Effector memory CD4-positive, alpha-beta T cell (primary cell): Measurements from ENCODE around the gene EHBP1L1.

Source experiments
- DNase-seq, 3 donors: peaks; one replicate each; pipeline ENCODE4 v3.0.0-alpha.2; 2020
- H3K27ac ChIP-seq: 2 replicates; pipeline ENCODE4 v1.7.0; 2013; ENCODE audit warnings: mild to moderate bottlenecking, low read length, moderate library complexity; ENCODE audit not compliant: insufficient read depth, poor library complexity, severe bottlenecking
- H3K27me3 ChIP-seq: replicated peaks from 2 replicates; pipeline ENCODE4 v1.7.0; 2013; ENCODE audit warnings: mild to moderate bottlenecking, low read length; ENCODE audit not compliant: insufficient read depth, control insufficient read depth, poor library complexity, severe bottlenecking
- H3K36me3 ChIP-seq: 2 replicates; pipeline ENCODE4 v1.7.0; 2013; ENCODE audit warnings: mild to moderate bottlenecking, low read length, moderate library complexity; ENCODE audit not compliant: control insufficient read depth, insufficient read depth
- H3K4me1 ChIP-seq: 2 replicates; pipeline ENCODE4 v1.7.0; 2013; ENCODE audit warnings: low read length, mild to moderate bottlenecking; ENCODE audit not compliant: control insufficient read depth, insufficient read depth, poor library complexity, severe bottlenecking
- H3K4me3 ChIP-seq: 2 replicates; pipeline ENCODE4 v1.7.0; 2013; ENCODE audit warnings: low read length, low read depth, mild to moderate bottlenecking; ENCODE audit not compliant: insufficient read depth, poor library complexity, severe bottlenecking
- H3K9me3 ChIP-seq: 2 replicates; pipeline ENCODE4 v1.7.0; 2013; ENCODE audit warnings: mild to moderate bottlenecking, low read length, moderate library complexity; ENCODE audit not compliant: control insufficient read depth

EHBP1L1 gene

DNA sequence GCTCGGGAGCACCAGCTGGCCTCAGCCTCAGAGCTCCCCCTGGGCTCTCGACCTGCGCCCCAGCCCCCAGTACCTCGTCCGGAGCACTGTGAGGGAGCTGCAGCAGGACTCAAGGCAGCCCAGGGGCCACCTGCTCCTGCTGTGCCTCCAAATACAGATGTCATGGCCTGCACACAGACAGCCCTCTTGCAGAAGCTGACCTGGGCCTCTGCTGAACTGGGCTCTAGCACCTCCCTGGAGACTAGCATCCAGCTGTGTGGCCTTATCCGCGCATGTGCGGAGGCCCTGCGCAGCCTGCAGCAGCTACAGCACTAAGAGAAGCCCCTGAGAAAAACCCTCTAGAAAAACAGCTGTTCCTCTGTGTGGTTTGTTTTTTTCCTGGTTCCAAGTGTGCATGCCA is 4.4 kb upstream of the EHBP1L1 start:
- Histone ChIP-seq H3K27ac (peak overlapping the region; percentile 98), H3K4me1 (peaks cover 72% of the 10 kb centered on the region), H3K9me3 (no peaks in the 10 kb centered on the region), H3K27me3 (no peaks in the 10 kb centered on the region), H3K4me3 (peak overlapping the region; percentile 95), H3K36me3 (no peaks in the 10 kb centered on the region)
- no peak for DNase-seq

DNA sequence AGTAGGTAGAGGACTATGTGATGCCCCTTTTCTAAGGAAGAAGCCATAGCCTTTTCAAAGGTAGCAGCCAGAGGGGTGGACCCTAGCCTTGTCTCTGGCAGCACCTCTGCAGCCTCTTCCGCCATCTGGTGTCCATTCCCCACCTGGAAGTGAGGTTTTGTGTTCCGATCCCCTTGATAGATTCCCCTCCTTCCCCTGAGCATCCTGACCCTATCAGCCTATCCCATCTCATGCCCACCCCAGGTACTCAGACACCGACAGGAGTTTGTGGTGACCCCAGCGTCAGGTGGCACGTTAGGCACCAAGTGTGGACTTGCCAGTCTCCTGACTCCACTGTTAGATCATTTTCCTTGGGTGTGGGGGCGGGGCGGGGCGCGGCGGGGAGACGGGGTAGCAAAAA is 3.9 kb upstream of the EHBP1L1 start:
- peak overlapping the region; percentile 36 for H3K4me3 ChIP-seq
- peak overlapping the region; percentile 98 for H3K27ac ChIP-seq
- DNase-seq = no peak

DNA sequence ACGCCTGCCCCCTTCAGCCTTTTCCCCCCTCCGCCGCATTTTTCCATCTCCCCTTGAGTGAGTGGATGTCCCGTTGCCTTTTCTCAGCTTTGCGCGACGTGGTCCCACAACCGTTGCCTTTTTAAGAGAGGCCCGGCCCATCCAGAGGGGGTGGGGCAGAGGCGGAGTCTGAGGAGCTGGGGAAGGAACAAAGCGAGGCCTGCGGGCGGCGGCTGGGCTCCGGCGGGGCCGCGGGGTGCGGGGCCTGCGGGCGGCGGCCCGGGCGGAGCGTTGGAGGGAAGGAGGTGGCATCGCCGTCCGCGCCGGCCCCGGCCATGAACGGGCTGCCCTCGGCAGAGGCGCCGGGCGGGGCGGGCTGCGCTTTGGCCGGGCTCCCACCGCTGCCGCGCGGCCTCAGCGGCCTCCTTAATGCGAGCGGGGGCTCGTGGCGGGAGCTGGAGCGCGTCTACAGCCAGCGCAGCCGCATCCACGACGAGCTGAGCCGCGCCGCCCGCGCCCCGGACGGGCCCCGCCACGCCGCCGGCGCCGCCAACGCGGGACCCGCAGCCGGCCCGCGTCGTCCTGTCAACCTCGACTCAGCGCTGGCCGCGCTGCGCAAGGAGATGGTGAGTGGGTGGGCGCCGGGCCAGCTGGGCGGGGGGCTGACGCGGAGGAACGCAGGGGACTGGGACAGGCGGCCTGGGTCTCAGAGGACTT is 3.3 kb upstream of the EHBP1L1 start, which contains the start of gene FAM89B:
Gene FAM89B, plus strand, starts transcription at position 183 of the 696 bp plus-strand sequence. Its CDS starts 132 bp downstream, at position 315.
- peak; percentile 79 to 81 (median 81) for DNase-seq
- Histone ChIP-seq H3K27me3 (no peaks in the 10 kb centered on the region), H3K27ac (peak within 1 kb of the TSS; percentile 98), H3K36me3 (no peaks in the 10 kb centered on the region), H3K4me1 (peaks cover 76% of the 10 kb centered on the region), H3K9me3 (no peaks in the 10 kb centered on the region), H3K4me3 (peak within 1 kb of the TSS; percentile 95)

More for the DNA sequence above, 3.9 kb upstream of the EHBP1L1 start:
- H3K9me3 ChIP-seq = no peaks in the 10 kb centered on the region
- H3K36me3 ChIP-seq = no peaks in the 10 kb centered on the region
- peaks cover 72% of the 10 kb centered on the region for H3K4me1 ChIP-seq
- no peaks in the 10 kb centered on the region for H3K27me3 ChIP-seq

DNA sequence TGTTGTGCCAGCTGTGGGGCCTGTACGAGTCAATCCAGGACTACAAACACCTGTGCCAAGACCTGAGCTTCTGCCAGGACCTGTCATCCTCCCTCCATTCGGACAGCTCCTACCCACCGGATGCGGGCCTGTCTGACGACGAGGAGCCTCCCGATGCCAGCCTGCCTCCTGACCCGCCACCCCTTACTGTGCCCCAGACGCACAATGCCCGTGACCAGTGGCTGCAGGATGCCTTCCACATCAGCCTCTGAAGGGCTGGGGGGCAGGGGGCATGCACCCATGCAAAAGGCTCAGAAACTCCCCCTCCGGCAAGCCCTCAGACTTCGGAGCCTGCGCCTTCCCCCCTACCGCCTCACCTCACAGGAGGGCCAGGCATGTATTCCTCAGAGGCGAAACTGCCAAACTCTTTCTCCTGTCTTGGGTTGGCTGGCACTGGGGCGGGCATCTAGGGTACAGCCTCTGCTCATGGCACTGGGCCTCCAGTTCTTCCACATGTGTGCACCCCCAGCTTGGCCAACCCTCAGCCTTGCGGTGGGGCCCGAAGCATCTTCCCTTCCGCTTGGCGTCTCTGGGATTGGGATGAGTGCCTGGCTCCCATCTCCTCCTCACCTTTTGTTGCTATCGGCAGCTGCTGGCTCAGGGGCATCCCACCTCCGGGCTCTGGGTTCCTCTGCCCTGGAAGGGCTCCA is 2.3 kb upstream of the EHBP1L1 start:
- H3K36me3 ChIP-seq = no peaks in the 10 kb centered on the region

DNA sequence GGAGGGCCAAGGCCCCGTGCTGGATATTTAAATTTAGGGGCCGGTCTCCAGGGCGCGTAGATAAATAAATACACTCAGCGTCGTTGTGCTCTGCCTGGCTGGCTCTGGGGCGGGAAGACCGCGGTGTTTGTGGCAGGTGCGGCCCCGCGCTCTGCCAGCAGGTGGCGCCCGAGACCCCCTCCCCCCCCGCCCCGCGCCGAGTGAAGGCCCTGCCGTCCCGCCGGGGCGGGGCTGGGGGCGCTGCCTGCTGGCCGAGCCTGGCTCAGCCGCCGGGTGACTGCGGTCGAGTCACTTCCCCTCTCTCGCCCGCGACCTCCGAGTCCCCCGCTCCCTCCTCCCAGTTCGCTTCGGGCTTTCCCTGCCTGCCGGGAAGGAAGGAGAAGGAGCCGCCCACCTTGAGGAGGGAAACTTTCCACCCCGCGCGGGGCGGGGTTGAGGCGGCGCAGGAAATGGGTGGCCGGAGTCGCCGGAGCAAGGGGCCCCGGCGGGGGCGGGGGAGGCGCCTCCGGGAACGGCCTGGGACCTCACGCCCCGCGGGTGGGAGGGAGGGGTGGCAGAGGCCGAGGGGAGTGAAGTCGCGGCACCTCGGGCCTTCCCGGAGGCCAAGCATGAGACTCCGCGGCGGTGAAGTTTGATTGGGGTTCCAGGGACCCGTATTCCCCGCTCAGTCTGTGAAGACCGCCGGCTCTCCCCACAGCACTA is 1.6 kb upstream of the EHBP1L1 start:
- Histone ChIP-seq H3K4me1 (peaks cover 67% of the 10 kb centered on the region), H3K4me3 (peak overlapping the region; percentile 64), H3K27me3 (no peaks in the 10 kb centered on the region), H3K27ac (peak overlapping the region; percentile 98), H3K36me3 (peaks cover 2% of the 10 kb centered on the region), H3K9me3 (no peaks in the 10 kb centered on the region)
- DNase-seq = peak; percentile 85 to 92 (median 88)

More for the DNA sequence above, 2.3 kb upstream of the EHBP1L1 start:
- Histone ChIP-seq H3K27ac (peak overlapping the region; percentile 98), H3K4me3 (peak overlapping the region; percentile 64), H3K4me1 (peaks cover 75% of the 10 kb centered on the region), H3K27me3 (no peaks in the 10 kb centered on the region), H3K9me3 (no peaks in the 10 kb centered on the region)
- DNase-seq = no peak

DNA sequence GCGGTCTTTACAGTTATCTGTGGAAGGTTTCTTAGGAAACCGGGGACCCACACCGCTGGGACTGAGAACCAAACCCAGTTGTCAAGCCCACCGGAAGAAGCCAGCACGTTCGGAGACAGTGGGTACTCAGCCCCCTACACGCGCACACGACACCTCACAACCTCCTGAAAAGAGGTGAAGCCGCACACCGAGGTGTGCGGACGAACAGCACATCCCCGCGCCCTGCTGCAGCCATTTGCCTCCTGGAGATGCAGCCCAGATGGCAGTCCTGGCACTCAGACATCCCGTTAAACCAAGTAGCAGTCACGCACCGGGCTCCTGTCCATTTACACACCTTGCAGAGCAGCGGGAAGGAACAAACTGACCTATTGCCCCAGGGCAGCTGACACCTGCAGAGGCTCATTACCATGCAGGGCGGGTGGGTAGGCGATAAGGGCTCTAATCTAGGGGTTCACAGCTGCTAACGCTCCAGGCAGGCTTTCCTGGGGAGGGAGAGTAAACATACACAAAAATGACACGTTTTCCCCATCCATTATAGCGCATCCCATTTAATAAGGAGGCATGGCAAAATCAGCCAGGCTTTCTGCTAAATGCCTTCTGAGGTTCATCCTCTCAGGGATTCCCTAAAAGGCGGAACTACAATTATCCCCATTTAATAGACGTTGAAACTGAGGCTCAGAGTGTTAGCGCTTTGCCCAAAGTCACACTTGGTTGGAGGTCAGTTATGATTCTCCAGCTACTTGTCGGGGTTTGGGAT is 864 bp upstream of the EHBP1L1 start:
- DNase-seq = no peak
- H3K9me3 ChIP-seq = no peaks in the 10 kb centered on the region
- H3K4me3 ChIP-seq = peak overlapping the region; percentile 55
- H3K36me3 ChIP-seq = peaks cover 9% of the 10 kb centered on the region
- peak overlapping the region; percentile 98 for H3K27ac ChIP-seq
- peaks cover 62% of the 10 kb centered on the region for H3K4me1 ChIP-seq
- no peaks in the 10 kb centered on the region for H3K27me3 ChIP-seq

DNA sequence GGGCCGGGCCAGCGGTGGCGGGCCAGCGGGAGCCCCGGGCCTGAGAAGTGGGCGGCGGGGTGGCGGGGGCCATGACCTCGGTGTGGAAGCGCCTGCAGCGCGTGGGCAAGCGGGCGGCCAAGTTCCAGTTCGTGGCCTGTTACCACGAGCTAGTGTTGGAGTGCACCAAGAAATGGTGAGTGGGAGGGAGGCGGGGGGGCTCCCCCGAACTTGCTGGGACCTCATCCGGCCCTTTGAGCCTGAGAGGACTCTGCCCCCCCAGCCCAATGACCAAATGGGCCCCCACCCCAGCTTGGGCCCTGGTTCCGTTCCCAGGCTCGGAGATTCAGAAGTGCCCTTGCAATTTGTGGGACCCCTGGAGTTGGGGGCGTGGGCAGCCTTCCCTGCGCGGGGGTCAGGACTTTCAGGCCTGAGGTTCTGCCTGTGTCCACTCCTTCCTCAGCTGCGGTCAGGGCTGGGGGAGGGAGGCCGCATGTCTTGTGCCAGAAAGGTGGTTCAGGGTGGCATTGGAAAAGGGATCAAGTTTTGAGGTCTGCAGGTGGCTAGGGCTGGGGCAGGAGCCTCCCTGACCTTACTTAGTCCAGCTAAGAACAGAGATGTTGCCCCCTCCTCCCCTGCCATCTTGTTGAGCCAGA is 496 bp downstream of the EHBP1L1 start:
- Histone ChIP-seq H3K27ac (peak overlapping the region; percentile 98), H3K27me3 (no peaks in the 10 kb centered on the region), H3K9me3 (no peaks in the 10 kb centered on the region), H3K4me3 (peak overlapping the region; percentile 59), H3K4me1 (peaks cover 54% of the 10 kb centered on the region), H3K36me3 (peaks cover 23% of the 10 kb centered on the region)
- no peak for DNase-seq

DNA sequence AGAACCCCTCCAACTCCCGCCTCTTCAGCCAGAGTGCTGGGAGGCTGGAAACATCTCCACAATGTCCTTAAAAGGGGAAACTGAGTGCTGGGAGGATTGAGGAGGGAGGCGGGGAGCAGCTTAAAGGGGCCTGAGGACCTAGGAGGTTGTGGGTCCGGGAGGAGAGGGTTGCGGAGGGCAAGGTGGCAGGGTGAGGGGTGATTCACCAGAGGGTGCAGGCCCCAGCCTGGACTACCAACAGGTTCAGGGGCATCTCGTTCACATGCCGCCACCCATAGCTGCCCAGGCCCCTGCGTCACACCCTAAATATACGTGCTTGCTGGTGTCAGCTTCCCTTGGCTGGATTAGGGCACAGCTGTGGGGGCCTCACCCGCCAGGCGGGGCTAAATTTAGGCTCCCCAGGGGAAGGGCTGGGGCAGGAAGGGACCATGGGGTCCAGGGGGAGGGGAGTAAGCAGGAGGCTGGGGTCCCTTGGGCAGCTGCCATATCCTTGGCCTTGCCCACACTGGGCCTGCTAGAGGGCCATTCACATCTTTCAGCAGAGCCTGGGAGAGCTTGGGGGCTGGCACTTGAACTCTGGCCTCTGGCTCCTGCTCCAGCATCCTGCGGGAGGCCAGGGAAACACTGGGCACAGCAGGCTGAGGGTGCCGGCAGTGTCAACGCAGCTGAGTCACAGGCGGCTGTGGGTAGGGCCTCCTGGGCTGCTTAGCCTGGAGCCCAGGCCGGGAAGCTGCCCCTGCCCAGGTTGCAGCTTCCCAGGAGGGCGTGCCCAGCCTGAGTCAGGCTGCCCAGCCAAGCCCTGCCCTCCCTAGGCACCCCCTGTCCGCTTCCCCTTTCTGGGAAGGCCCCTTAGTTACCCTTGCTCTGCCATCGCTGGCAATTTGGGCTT is 1.3 kb downstream of the EHBP1L1 start:
- peak overlapping the region; percentile 98 for H3K27ac ChIP-seq
- no peaks in the 10 kb centered on the region for H3K9me3 ChIP-seq
- H3K4me3 ChIP-seq = peak overlapping the region; percentile 59
- H3K4me1 ChIP-seq = peaks cover 46% of the 10 kb centered on the region
- peaks cover 30% of the 10 kb centered on the region for H3K36me3 ChIP-seq
- peak in 1 of 3 donors; percentile 34 for DNase-seq
- H3K27me3 ChIP-seq = no peaks in the 10 kb centered on the region
